GM12892 (cell line): Measurements from ENCODE around the gene EPN1.

Experiments
- POLR2A ChIP-seq: IDR thresholded peaks from 2 replicates; pipeline ENCODE4 v1.6.1; 2011; ENCODE audit warnings: low read depth, low read length, control low read depth
- POLR2AphosphoS5 ChIP-seq: IDR thresholded peaks from 2 replicates; pipeline ENCODE4 v1.6.1; 2011; ENCODE audit warnings: low read depth, low read length, control low read depth
- TAF1 ChIP-seq: IDR thresholded peaks from 2 replicates; pipeline ENCODE4 v1.6.1; 2011; ENCODE audit warnings: low read depth, mild to moderate bottlenecking, control low read depth, low read length, borderline replicate concordance

DNA sequence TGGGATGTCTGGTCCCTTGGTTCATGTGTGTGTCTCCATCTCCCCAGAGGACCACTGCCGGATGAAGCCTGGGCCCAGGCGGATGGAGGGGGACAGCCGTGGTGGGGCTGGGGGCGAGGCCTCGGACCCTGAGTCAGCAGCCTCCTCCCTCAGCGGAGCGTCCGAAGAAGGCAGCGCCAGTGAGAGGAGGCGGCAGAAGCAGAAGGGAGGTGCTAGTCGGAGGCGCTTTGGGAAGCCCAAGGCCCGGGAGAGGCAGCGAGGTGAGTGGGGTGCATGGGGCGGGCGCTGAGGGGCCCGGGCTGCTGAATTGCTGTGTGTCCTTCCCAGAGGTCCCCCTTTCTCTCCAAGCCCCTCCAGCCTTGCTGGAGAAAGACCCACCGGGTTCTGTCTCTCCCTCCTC lies 23.8 kb upstream of the EPN1 start:
- no peak for TF ChIP-seq POLR2AphosphoS5
- no peak for TF ChIP-seq POLR2A
- no peak for TF ChIP-seq TAF1
